Ovary (tissue), 9 donors: ENCODE results near the gene SH3RF3. TPM values are rescaled to one million over a fixed set of nuclear protein-coding genes. Genes with fewer than 3 reads are reported as not detected.

Experiments
- DNase-seq, 5 donors: peaks; one replicate each; pipeline ENCODE4 v3.0.0-alpha.2; 2019 to 2020
- H3K27ac ChIP-seq, 2 donors: fragments of 200-600 bp; one replicate each; pipeline versions ENCODE4 v1.5.1 to v1.8.0; 2019 to 2022
- H3K27me3 ChIP-seq: fragments of 200-600 bp; one replicate; pipeline ENCODE4 v1.8.0; 2022
- H3K36me3 ChIP-seq: fragments of 200-600 bp; sonication (generic); one replicate; pipeline ENCODE4 v1.5.1; 2019
- H3K4me1 ChIP-seq: one replicate; pipeline ENCODE4 v1.8.1; 2013; ENCODE audit warnings: mild to moderate bottlenecking, moderate library complexity; ENCODE audit not compliant: insufficient read depth
- H3K4me3 ChIP-seq: fragments of 200-600 bp; sonication (generic); one replicate; pipeline ENCODE4 v1.5.1; 2017
- H3K9me3 ChIP-seq, 2 donors: fragments of 200-600 bp in 1 of 2; sonication (generic) in 1 of 2; one replicate each; pipeline versions ENCODE4 v1.5.1 to v1.8.1; 2013 to 2019; ENCODE audit warnings: mild to moderate bottlenecking in 1 of 2, moderate library complexity in 1 of 2
- CTCF ChIP-seq, 3 donors: fragments of 450-650 bp in 2 of 3; fragments of 200-600 bp in 1 of 3; IDR thresholded peaks; one replicate each; pipeline versions ENCODE4 v1.5.1 to v1.8.0; 2016 to 2022; ENCODE audit warnings: antibody characterized with exemption in 3 of 3, mild to moderate bottlenecking in 1 of 3
- EP300 ChIP-seq: sonication (generic); formaldehyde crosslinking; IDR thresholded peaks from one replicate; pipeline ENCODE4 v1.6.1; 2017; ENCODE audit warnings: antibody characterized with exemption
- POLR2A ChIP-seq: fragments of 450-650 bp; IDR thresholded peaks from one replicate; pipeline ENCODE4 v1.6.1; 2017; ENCODE audit warnings: antibody characterized with exemption, mild to moderate bottlenecking, moderate library complexity
- WGBS, 3 donors: extraction: QIAGEN DNeasy Blood & Tissue Kit in 1 of 3; methylation state at CpG; one replicate each; pipeline versions ENCODE4 v1.1.5 to v1.1.7; 2013 to 2017; 5-methylcytosine and 5-hydroxymethylcytosine counted together
- intact Hi-C, 4 donors: fragments of 100-400 bp; cut with DNase I; formaldehyde crosslinking; loops; one replicate each; pipeline versions ENCODE4 v1.11.0 to v1.15.1; 2022 to 2023
- polyA plus RNA-seq, 2 donors: library from polyadenylated mRNA; stranded (reverse); fragments of 200-250 nt in 1 of 2; fragments of 350-450 nt in 1 of 2; fragmentation: Illumina TruSeq in 1 of 2; extraction: RNeasy Lipid Tissue Mini Kit (QIAGEN cat#74804) in 1 of 2; gene quantifications; one replicate each; pipeline ENCODE4 v1.2.3, GENCODE V29; 2013 to 2014
- total RNA-seq, 7 donors: library from RNA; depleted of rRNA in 2 of 7; stranded (reverse); fragments of >200 nt in 2 of 7; fragmentation: NEBNext Ultra II Directional in 3 of 7; extraction: Animal tissue kit (Norgen Biotek cat#: 25700) in 3 of 7; gene quantifications; one replicate each; pipeline versions ENCODE4 v1.1.0 to v1.2.4, GENCODE V29; 2016 to 2023
- donor health status: DM: no; HTN: no; CAD: no; lungs with moderate emphysema.
- donor health status: DM: no; HTN: no; CAD: no.
- donor health status: Bipolar disorder and iron deficiency.
- donor health status: DM: yes; HTN: yes; CAD: no.
- donor health status: DM: no; HTN: no; CAD: no.
- donor health status: DM: yes; HTN: yes; CAD: no.

The SH3RF3 gene
- total and polyA plus RNA-seq, 9 donors: 2.7 to 10.1 (median 4.5) TPM

- Histone ChIP-seq H3K9me3 (no peaks in the 10 kb centered on the region), H3K27me3 (no peaks in the 10 kb centered on the region), H3K4me3 (no peak overlapping the region), H3K27ac (no peak overlapping the region), H3K4me1 (peaks cover 8% of the 10 kb centered on the region), H3K36me3 (no peaks in the 10 kb centered on the region)
- no peak for DNase-seq
- 97 to 100% (median 100%) methylated on average over 2 of the region's 2 CpGs for WGBS, 3 donors
- no peak for TF ChIP-seq EP300
- no peak for TF ChIP-seq CTCF (IDR thresholded peaks at IDR 0.05)
- no peak for TF ChIP-seq POLR2A
- intact Hi-C loops: no loop called here
These were observed 108.8 kb downstream of the SH3RF3 start for GRCh38 chr2:109237792-109238191.

DNA sequence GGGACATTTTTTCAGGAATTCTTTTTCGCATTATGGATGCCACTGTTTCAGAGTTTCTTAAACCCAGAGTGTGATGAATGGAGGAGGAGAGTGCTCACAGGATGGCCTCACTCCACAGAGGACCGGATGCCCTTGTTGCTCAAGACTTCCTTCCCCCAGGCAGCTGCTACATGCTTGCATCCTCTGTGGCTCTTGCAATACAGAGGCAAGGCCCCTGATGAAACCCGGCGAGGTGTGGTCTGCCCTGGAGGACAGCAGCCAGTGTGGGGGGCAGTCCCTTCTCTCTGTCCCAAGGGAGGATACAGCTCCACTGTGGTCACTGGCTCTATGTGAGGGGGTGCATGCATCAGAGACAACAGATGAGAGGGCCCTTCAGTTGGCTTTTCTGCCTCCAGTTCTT, 109.6 kb downstream of the SH3RF3 start:
- Histone ChIP-seq H3K9me3 (no peaks in the 10 kb centered on the region), H3K36me3 (no peaks in the 10 kb centered on the region), H3K4me1 (peaks cover 13% of the 10 kb centered on the region), H3K4me3 (no peak overlapping the region), H3K27ac (no peak overlapping the region), H3K27me3 (no peaks in the 10 kb centered on the region)
- WGBS, 3 donors: 76 to 88% (median 84%) methylated on average over 4 of the region's 4 CpGs
- DNase-seq: peak in 1 of 5 donors; percentile 34
- intact Hi-C loops: no loop called here
- TF ChIP-seq POLR2A (no peak), EP300 (no peak), CTCF (IDR thresholded peaks at IDR 0.05) (no peak)

GRCh38 chr2:109239720-109240119, 110.7 kb downstream of the SH3RF3 start:
- H3K36me3 ChIP-seq: no peaks in the 10 kb centered on the region
- H3K4me3 ChIP-seq: no peak overlapping the region
- intact Hi-C loops: loop anchor here in 2 of 4 donors (10.0 kb wide), 2 partner anchors 55 to 85 kb away; no protein-coding TSS in a partner anchor
- H3K27ac ChIP-seq: no peak overlapping the region
- no peak for DNase-seq
- no peak for TF ChIP-seq EP300
- no peak for TF ChIP-seq CTCF (IDR thresholded peaks at IDR 0.05)
- no peak for TF ChIP-seq POLR2A
- WGBS, 3 donors: 88 to 92% (median 91%) methylated on average over 6 of the region's 6 CpGs
- no peaks in the 10 kb centered on the region for H3K9me3 ChIP-seq
- H3K27me3 ChIP-seq: no peaks in the 10 kb centered on the region
- peaks cover 18% of the 10 kb centered on the region for H3K4me1 ChIP-seq

- TF ChIP-seq EP300 (no peak), POLR2A (no peak), CTCF (IDR thresholded peaks at IDR 0.05) (no peak)
- no peak for DNase-seq
- Histone ChIP-seq H3K4me3 (no peak overlapping the region), H3K27ac (peak overlapping the region in 1 of 2 donors; percentile 51), H3K27me3 (no peaks in the 10 kb centered on the region), H3K9me3 (no peaks in the 10 kb centered on the region), H3K36me3 (no peaks in the 10 kb centered on the region), H3K4me1 (peaks cover 21% of the 10 kb centered on the region)
- intact Hi-C loops: loop anchor here in 2 of 4 donors (10.0 kb wide), 2 partner anchors 57 to 83 kb away; no protein-coding TSS in a partner anchor
- 81 to 90% (median 84%) methylated on average over 7 of the region's 7 CpGs for WGBS, 3 donors
These were observed 113.2 kb downstream of the SH3RF3 start for GRCh38 chr2:109242210-109242653.
